HEK293 (cell line): ENCODE results near the gene MRRF.

ENCODE experiments used
- CTCF ChIA-PET: fragments of 350-600 bp; formaldehyde crosslinking; extraction: SDS; loops from one replicate; lab custom pipeline; 2021; ENCODE audit warnings: antibody characterized with exemption; lab: Yijun Ruan, JAX
- POLR2A ChIA-PET: fragments of 300-600 bp; formaldehyde crosslinking; extraction: SDS; loops from one replicate; lab custom pipeline; 2020; ENCODE audit warnings: antibody characterized with exemption, inconsistent platforms; lab: Yijun Ruan, JAX
- H3K27ac ChIP-seq: fragments of 200-500 bp; sonication (Bioruptor generic); 2 replicates; pipeline ENCODE4 v1.5.1; 2014; ENCODE audit warnings: low read depth, low read length, control low read depth, inconsistent platforms; ENCODE audit errors: extremely low read depth
- H3K36me3 ChIP-seq, 2 experiments: fragments of 200-500 bp in 1 of 2; sonication (Bioruptor generic) in 1 of 2; 1 replicate in 1 of 2; 2 replicates in 1 of 2; pipeline ENCODE4 v1.5.1; 2014 to 2017; ENCODE audit warnings: inconsistent platforms in 2 of 2, low read length in 2 of 2; ENCODE audit not compliant: control insufficient read depth in 2 of 2, insufficient read depth in 1 of 2
- H3K4me1 ChIP-seq: fragments of 200-500 bp; sonication (Bioruptor generic); 2 replicates; pipeline ENCODE4 v1.5.1; 2014; ENCODE audit warnings: mild to moderate bottlenecking, low read length, inconsistent platforms; ENCODE audit not compliant: control insufficient read depth, insufficient read depth
- H3K4me3 ChIP-seq: 2 replicates; pipeline ENCODE4 v1.5.1; 2011; ENCODE audit warnings: low read depth, mild to moderate bottlenecking, control low read depth, low read length, moderate library complexity
- H3K9me3 ChIP-seq: fragments of 200-500 bp; sonication (Bioruptor generic); 2 replicates; pipeline ENCODE4 v1.5.1; 2014; ENCODE audit warnings: low read depth, low read length, inconsistent platforms; ENCODE audit not compliant: control insufficient read depth, insufficient read depth
- AEBP2 ChIP-seq: fragments of 450-650 bp; formaldehyde crosslinking; IDR thresholded peaks from 2 replicates; pipeline ENCODE4 v1.5.1; 2016; ENCODE audit warnings: missing biosample characterization, missing genetic modification characterization, borderline replicate concordance
- GLI4 ChIP-seq: fragments of 450-650 bp; formaldehyde crosslinking; IDR thresholded peaks from 2 replicates; pipeline ENCODE4 v1.5.1; 2016; ENCODE audit warnings: missing biosample characterization, missing genetic modification characterization
- GLIS1 ChIP-seq: fragments of 450-650 bp; formaldehyde crosslinking; IDR thresholded peaks from 2 replicates; pipeline ENCODE4 v1.5.1; 2016; ENCODE audit warnings: missing biosample characterization, missing genetic modification characterization
- KLF10 ChIP-seq: fragments of 450-650 bp; IDR thresholded peaks from 2 replicates; pipeline ENCODE4 v1.5.1; 2018; ENCODE audit warnings: missing biosample characterization, mild to moderate bottlenecking, missing genetic modification characterization
- KLF17 ChIP-seq: fragments of 450-650 bp; formaldehyde crosslinking; IDR thresholded peaks from 2 replicates; pipeline ENCODE4 v1.5.1; 2016; ENCODE audit warnings: missing biosample characterization, missing genetic modification characterization
- MZF1 ChIP-seq: fragments of 450-650 bp; formaldehyde crosslinking; IDR thresholded peaks from 2 replicates; pipeline ENCODE4 v1.5.1; 2017; ENCODE audit warnings: missing biosample characterization, missing genetic modification characterization, borderline replicate concordance
- REST ChIP-seq: fragments of 450-650 bp; formaldehyde crosslinking; IDR thresholded peaks from 2 replicates; pipeline ENCODE4 v1.5.1; 2016; ENCODE audit warnings: missing biosample characterization, missing genetic modification characterization
- SP2 ChIP-seq: fragments of 450-650 bp; formaldehyde crosslinking; IDR thresholded peaks from 2 replicates; pipeline ENCODE4 v1.5.1; 2016; ENCODE audit warnings: missing biosample characterization, missing genetic modification characterization
- TRIM28 ChIP-seq: IDR thresholded peaks from 2 replicates; pipeline ENCODE4 v1.6.1; 2011; ENCODE audit warnings: low read length, control low read depth, borderline replicate concordance
- ZBTB49 ChIP-seq: fragments of 450-650 bp; formaldehyde crosslinking; IDR thresholded peaks from 2 replicates; pipeline ENCODE4 v1.5.1; 2016; ENCODE audit warnings: missing biosample characterization, missing genetic modification characterization, low read depth
- ZEB2 ChIP-seq: fragments of 450-650 bp; formaldehyde crosslinking; IDR thresholded peaks from 2 replicates; pipeline ENCODE4 v1.5.1; 2016; ENCODE audit warnings: missing biosample characterization, missing genetic modification characterization
- ZNF175 ChIP-seq: fragments of 450-650 bp; formaldehyde crosslinking; IDR thresholded peaks from 2 replicates; pipeline ENCODE4 v1.5.1; 2016; ENCODE audit warnings: missing biosample characterization, missing genetic modification characterization
- ZNF510 ChIP-seq: fragments of 450-650 bp; formaldehyde crosslinking; IDR thresholded peaks from 2 replicates; pipeline ENCODE4 v1.5.1; 2018; ENCODE audit warnings: mild to moderate bottlenecking, missing genetic modification characterization, missing biosample characterization; ENCODE audit not compliant: insufficient replicate concordance
- ZNF555 ChIP-seq: fragments of 450-650 bp; formaldehyde crosslinking; conservative IDR thresholded peaks from 2 replicates; pipeline ENCODE4 v1.5.1; 2017; ENCODE audit warnings: missing biosample characterization, mild to moderate bottlenecking, missing genetic modification characterization, inconsistent platforms
- ZNF791 ChIP-seq: fragments of 450-650 bp; formaldehyde crosslinking; IDR thresholded peaks from 2 replicates; pipeline ENCODE4 v1.5.1; 2016; ENCODE audit warnings: missing biosample characterization, missing genetic modification characterization
- TF ChIP-seq, protein P1 (sequence below): fragments of 450-650 bp; formaldehyde crosslinking; conservative IDR thresholded peaks from 2 replicates; pipeline ENCODE4 v1.5.1; 2016; ENCODE audit warnings: low read depth, missing biosample characterization, missing genetic modification characterization
- TF ChIP-seq, protein P2 (sequence below): fragments of 450-650 bp; formaldehyde crosslinking; IDR thresholded peaks from 2 replicates; pipeline ENCODE4 v1.5.1; 2017; ENCODE audit warnings: missing biosample characterization, missing genetic modification characterization
- TF ChIP-seq, protein P3 (sequence below): fragments of 450-650 bp; formaldehyde crosslinking; IDR thresholded peaks from 2 replicates; pipeline ENCODE4 v1.5.1; 2016; ENCODE audit warnings: missing biosample characterization, missing genetic modification characterization
- TF ChIP-seq, protein P4 (sequence below): fragments of 450-650 bp; formaldehyde crosslinking; IDR thresholded peaks from 2 replicates; pipeline ENCODE4 v1.5.1; 2016; ENCODE audit warnings: missing biosample characterization, missing genetic modification characterization

The MRRF gene

DNA sequence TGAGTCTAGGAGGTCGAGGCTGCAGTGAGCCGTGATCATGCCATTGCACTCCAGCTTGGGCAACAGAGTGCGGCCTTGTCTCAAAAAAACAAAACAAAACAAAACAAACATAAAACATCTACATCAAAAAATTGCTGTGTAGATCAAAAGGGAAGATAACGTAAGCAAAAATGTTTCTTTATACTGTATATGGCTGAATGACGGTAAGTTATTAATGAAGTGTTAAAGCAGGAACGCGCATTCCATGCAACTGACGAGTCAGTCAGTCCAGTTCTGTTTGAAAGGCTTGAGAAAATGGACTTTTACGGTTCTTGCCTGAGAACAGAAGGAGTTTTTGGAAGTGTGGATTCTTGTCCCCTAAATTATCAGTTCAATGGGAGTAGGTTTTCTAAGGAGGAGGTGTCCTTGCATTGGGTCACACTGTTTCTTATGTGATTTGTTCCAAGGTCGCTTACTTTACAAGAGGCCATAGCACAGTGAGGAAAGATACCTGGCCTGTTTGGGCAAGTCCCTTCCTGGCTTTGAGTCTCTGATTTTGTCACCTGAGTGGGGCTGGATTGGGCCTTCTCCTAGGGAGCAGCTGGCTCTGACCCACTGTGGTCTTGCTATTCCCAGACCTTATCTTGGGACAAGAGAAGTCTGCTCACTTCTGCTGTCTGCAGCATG lies 99.6 kb downstream of the MRRF start (continued):
- TF ChIP-seq, protein P1, sequence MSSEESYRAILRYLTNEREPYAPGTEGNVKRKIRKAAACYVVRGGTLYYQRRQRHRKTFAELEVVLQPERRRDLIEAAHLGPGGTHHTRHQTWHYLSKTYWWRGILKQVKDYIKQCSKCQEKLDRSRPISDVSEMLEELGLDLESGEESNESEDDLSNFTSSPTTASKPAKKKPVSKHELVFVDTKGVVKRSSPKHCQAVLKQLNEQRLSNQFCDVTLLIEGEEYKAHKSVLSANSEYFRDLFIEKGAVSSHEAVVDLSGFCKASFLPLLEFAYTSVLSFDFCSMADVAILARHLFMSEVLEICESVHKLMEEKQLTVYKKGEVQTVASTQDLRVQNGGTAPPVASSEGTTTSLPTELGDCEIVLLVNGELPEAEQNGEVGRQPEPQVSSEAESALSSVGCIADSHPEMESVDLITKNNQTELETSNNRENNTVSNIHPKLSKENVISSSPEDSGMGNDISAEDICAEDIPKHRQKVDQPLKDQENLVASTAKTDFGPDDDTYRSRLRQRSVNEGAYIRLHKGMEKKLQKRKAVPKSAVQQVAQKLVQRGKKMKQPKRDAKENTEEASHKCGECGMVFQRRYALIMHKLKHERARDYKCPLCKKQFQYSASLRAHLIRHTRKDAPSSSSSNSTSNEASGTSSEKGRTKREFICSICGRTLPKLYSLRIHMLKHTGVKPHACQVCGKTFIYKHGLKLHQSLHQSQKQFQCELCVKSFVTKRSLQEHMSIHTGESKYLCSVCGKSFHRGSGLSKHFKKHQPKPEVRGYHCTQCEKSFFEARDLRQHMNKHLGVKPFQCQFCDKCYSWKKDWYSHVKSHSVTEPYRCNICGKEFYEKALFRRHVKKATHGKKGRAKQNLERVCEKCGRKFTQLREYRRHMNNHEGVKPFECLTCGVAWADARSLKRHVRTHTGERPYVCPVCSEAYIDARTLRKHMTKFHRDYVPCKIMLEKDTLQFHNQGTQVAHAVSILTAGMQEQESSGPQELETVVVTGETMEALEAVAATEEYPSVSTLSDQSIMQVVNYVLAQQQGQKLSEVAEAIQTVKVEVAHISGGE (tag by site-specific recombination): no peak
- TF ChIP-seq TRIM28: no peak
- no peak for TF ChIP-seq GLI4
- TF ChIP-seq, all 188 proteins: peak for 0

DNA sequence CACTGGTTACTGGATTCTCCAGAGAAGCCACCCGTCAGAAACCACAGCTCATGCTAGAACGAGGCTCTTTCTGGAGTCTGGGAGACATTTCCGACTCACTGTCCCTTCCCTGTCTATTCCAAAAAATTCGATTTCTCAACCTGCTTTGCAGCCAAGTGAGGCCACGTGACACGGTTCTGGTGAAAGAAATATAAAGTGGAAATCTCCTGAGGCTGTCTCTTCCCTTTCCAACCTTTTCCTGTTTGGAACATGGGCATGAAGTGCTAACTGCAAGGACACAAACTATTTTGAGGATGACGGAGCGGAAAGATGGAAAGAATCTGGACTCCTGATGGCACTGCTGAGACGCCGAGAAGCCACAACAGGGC lies 100.1 kb downstream of the MRRF start:
- no peaks in the 10 kb centered on the region for H3K4me1 ChIP-seq
- no peaks in the 10 kb centered on the region for H3K36me3 ChIP-seq
- CTCF ChIA-PET: interaction anchor here (0.9 to 1.2 kb wide), 2 partner anchors 14 to 242 kb away, joined by 3 to 9 read pairs; no protein-coding TSS in a partner anchor
- POLR2A ChIA-PET: no interaction called here
- H3K9me3 ChIP-seq: no peaks in the 10 kb centered on the region
- no peak overlapping the region for H3K27ac ChIP-seq
- no peak overlapping the region for H3K4me3 ChIP-seq
- TF ChIP-seq ZNF555 (tag by site-specific recombination): no peak
- TF ChIP-seq, protein P2, sequence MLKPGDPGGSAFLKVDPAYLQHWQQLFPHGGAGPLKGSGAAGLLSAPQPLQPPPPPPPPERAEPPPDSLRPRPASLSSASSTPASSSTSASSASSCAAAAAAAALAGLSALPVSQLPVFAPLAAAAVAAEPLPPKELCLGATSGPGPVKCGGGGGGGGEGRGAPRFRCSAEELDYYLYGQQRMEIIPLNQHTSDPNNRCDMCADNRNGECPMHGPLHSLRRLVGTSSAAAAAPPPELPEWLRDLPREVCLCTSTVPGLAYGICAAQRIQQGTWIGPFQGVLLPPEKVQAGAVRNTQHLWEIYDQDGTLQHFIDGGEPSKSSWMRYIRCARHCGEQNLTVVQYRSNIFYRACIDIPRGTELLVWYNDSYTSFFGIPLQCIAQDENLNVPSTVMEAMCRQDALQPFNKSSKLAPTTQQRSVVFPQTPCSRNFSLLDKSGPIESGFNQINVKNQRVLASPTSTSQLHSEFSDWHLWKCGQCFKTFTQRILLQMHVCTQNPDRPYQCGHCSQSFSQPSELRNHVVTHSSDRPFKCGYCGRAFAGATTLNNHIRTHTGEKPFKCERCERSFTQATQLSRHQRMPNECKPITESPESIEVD (tag by site-specific recombination): no peak
- TF ChIP-seq ZBTB49 (tag by site-specific recombination): no peak
- TF ChIP-seq AEBP2: no peak
- TF ChIP-seq SP2 (tag by site-specific recombination): no peak
- TF ChIP-seq GLIS1: no peak
- no peak for TF ChIP-seq ZEB2 (tag by site-specific recombination)
- TF ChIP-seq ZNF791 (tag by site-specific recombination): no peak
- TF ChIP-seq, protein P3, sequence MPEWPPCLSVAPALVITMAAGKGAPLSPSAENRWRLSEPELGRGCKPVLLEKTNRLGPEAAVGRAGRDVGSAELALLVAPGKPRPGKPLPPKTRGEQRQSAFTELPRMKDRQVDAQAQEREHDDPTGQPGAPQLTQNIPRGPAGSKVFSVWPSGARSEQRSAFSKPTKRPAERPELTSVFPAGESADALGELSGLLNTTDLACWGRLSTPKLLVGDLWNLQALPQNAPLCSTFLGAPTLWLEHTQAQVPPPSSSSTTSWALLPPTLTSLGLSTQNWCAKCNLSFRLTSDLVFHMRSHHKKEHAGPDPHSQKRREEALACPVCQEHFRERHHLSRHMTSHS (tag by site-specific recombination): no peak
- no peak for TF ChIP-seq REST (tag by site-specific recombination)
- TF ChIP-seq MZF1 (tag by site-specific recombination): no peak
- TF ChIP-seq KLF10 (tag by site-specific recombination): no peak
- no peak for TF ChIP-seq KLF17 (tag by site-specific recombination)
- TF ChIP-seq ZNF510: no peak
- TF ChIP-seq ZNF175 (tag by site-specific recombination): no peak
- TF ChIP-seq, protein P4, sequence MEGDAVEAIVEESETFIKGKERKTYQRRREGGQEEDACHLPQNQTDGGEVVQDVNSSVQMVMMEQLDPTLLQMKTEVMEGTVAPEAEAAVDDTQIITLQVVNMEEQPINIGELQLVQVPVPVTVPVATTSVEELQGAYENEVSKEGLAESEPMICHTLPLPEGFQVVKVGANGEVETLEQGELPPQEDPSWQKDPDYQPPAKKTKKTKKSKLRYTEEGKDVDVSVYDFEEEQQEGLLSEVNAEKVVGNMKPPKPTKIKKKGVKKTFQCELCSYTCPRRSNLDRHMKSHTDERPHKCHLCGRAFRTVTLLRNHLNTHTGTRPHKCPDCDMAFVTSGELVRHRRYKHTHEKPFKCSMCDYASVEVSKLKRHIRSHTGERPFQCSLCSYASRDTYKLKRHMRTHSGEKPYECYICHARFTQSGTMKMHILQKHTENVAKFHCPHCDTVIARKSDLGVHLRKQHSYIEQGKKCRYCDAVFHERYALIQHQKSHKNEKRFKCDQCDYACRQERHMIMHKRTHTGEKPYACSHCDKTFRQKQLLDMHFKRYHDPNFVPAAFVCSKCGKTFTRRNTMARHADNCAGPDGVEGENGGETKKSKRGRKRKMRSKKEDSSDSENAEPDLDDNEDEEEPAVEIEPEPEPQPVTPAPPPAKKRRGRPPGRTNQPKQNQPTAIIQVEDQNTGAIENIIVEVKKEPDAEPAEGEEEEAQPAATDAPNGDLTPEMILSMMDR (tag by site-specific recombination): no peak
